B cell (primary cell): Measurements from ENCODE around the gene RWDD4.

Experiments
- CTCF ChIP-seq: fragments of 200-600 bp; IDR thresholded peaks from one replicate; pipeline ENCODE4 v1.8.0; 2022; ENCODE audit warnings: antibody characterized with exemption, mild to moderate bottlenecking
- EZH2 ChIP-seq: IDR thresholded peaks from 2 replicates; pipeline ENCODE4 v1.6.1; 2012; ENCODE audit warnings: borderline replicate concordance, low read depth, mild to moderate bottlenecking, moderate library complexity, low read length; ENCODE audit not compliant: insufficient read depth, poor library complexity, severe bottlenecking

DNA sequence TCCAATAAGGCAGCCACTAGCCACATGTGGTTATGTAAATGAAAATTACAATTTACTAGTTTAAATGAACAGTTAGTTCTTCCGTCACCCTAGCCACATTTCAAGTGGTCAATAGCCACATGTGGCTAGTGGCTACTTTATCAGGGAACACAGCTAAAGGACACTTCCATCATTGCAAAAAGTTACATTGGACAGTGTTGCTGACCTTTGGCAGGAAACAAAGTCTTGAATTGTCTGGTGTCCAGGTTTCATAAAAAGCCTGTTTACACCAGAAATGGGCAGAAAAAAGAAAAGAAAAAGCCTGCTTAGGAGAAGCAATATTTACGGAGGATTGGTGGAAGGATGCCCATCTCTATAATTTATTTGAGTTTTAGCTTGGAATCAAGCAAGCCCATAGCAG, 38.6 kb downstream of the RWDD4 start:
- TF ChIP-seq CTCF = no peak
- TF ChIP-seq EZH2 = no peak
